GM12875 (cell line): ENCODE data around the gene MINK1.

Experiments
- H3K4me3 ChIP-seq: one replicate; pipeline ENCODE4 v1.5.1; 2011; ENCODE audit warnings: low read depth, low read length, control low read depth
- TF ChIP-seq, protein P1 (sequence below): IDR thresholded peaks from 2 replicates; pipeline ENCODE4 v1.5.1; 2011; ENCODE audit warnings: low read depth, mild to moderate bottlenecking, control low read depth, inconsistent platforms, low read length, moderate library complexity, borderline replicate concordance; ENCODE audit not compliant: insufficient read depth

MINK1 gene

DNA sequence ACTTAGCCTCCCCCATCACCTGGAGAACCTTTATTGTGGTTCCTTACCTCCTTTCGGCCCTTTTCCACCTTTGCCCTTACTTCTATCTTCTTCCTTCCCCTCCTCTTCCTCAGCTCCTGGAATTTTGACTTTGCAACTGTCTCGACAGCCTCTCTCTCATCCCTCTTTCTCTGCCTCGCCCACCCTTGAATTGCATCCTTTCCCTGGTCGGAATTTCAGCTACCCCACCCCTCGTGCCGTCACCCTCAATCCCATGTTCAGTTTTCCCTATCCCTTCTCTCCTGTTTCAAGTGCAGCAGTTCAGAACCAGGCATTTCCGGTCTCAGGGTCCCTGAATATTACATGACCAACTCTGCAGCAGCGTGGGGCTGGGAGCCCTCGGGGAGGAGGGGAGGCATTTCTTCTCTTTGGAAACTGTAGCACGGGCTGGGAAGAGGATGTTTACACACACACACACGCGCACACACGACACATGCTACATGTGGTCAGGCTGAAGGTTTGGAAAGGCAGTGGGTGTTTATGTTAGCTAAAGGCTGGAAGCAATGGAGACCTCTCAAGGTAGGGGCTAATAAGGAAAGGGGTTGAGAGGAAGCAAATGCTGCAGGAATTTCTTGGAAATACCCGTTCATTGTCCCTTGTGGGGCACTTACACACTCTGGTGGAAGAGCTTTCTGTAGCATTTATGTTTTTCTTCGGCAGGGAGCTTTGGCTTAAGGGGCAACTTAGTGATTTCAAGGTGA is 971 bp downstream of the MINK1 start:
- TF ChIP-seq, protein P1, sequence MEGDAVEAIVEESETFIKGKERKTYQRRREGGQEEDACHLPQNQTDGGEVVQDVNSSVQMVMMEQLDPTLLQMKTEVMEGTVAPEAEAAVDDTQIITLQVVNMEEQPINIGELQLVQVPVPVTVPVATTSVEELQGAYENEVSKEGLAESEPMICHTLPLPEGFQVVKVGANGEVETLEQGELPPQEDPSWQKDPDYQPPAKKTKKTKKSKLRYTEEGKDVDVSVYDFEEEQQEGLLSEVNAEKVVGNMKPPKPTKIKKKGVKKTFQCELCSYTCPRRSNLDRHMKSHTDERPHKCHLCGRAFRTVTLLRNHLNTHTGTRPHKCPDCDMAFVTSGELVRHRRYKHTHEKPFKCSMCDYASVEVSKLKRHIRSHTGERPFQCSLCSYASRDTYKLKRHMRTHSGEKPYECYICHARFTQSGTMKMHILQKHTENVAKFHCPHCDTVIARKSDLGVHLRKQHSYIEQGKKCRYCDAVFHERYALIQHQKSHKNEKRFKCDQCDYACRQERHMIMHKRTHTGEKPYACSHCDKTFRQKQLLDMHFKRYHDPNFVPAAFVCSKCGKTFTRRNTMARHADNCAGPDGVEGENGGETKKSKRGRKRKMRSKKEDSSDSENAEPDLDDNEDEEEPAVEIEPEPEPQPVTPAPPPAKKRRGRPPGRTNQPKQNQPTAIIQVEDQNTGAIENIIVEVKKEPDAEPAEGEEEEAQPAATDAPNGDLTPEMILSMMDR, result no peak

DNA sequence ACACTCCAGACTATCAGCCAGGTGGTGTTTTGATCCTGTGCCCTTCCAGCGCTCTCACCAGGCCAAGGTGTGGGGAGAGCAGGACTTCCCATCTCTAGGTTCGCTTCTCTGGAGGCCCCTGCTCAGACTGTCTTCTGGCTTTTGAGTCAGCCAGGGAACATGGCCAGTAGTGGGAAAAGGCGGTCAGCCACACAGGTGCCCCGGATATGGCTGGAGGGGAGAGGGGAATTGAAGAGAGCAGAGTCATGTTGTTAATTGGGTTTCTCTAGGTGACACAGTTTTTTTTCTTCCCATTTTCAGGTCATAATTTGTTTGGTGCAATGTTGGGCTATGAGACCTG is 1.5 kb downstream of the MINK1 start:
- TF ChIP-seq, protein P1, result no peak
- H3K4me3 ChIP-seq, result peak overlapping the region; percentile 93

More for the DNA sequence above, 971 bp downstream of the MINK1 start:
- peak overlapping the region; percentile 93 for H3K4me3 ChIP-seq

DNA sequence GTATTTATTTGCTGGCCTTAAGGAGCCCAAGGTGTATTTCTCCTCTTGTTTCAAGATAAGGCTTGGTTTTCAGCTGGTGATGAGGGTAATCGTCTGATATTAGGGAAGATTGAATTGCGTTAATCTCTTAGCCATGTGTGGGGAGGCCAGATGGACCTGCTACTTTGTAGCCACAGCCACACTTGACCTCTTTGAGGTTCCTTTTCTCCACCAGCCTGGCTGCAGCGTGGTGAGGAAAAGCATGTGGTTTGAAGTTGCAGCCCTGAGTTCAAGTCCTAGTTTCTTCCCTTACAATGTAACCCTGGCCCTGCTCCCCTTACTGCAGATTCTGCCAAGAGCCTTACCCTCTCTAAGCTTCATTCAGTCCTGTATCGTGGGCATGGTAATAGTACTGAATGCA is 3.1 kb downstream of the MINK1 start:
- no peak overlapping the region for H3K4me3 ChIP-seq
- TF ChIP-seq, protein P1, result no peak

DNA sequence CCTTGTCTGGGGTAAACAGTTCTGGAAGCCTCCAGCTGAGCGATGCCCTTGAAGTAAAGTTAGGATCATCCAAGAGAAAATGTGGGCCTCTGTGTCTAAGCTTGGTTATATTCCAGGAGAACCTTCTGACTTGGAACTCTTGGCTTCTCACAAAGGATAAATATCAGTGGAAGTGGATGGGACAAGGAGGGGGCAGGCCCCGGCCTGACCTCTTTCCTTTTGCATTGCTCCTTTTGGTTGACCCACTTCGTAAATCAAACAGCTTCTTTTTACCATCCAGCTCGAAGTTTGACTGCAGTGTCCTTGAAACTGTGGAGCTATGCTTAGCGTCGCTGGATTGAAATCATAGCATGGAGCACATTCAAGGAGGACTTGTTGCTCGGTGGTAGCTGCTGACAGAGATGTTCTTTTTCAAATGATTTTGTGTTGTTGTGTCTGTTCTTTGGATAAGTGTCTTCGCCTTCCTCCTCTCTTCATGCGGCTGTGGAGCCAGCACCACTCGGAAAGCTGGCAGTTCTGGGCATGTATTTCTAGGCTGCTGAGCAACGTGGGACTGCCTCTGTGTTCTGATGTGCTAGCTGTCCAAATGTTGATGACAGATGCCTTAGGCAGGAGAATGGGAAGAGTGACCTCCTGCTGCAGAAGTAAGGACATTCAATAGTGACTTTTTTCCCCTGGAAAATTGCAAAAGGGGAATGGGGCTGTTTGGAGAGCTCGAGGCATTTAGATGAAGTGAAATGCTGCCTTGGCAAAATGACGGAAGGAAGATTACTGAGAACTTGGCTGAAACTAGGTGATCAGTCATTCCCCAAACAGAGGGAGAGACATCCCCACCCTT is 4.5 kb downstream of the MINK1 start:
- TF ChIP-seq, protein P1, result no peak
- H3K4me3 ChIP-seq, result no peak overlapping the region

DNA sequence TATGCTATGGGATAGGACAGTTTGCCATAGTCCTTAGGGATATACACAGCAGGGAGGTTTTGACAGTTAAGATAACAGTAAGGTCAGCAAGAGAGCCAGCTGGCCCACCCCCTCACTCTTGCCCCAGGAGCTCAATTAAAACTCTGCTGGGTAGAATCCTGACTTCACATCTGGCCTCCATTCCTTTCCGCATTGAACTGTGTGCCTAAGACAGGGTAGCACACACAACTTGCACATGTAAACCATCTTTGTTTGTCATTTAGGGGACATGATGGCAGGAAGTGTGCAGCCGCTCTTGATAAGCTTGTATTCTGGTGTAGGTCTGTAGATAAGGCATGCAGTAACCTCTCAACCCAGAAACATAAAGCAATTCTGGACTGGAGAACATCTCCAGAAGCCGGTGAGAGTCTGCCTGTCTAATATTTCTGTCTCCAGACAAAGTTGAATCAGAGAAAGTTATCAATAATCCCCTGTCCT is 5.2 kb downstream of the MINK1 start:
- TF ChIP-seq, protein P1, result no peak

DNA sequence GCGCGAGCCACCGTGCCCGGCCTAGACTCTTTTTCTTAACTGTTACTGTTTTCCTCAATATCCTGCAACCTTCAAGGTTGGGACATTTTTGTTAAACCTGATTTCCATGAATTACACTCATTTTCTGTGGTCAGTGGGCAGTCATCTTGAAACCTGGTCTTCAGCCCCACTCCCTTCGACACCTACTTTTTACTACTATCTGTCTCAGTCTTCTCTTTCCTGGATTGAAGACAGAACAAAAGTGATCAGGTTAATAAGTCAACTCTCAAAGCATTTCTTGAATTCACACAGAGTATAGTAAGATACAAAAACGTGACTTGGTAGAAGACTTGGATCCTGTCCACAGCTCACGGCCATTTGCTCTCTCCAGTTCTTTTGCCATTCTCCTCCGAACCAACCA is 6.1 kb downstream of the MINK1 start:
- TF ChIP-seq, protein P1, result no peak
- no peak overlapping the region for H3K4me3 ChIP-seq

More for the DNA sequence above, 5.2 kb downstream of the MINK1 start:
- no peak overlapping the region for H3K4me3 ChIP-seq
